GM19240 (cell line): Measurements from ENCODE around the gene MED6.
A peak's percentile ranks its signal among the peaks of the same experiment; 100 is the strongest.

Source experiments
- DNase-seq: peaks from one replicate; pipeline ENCODE4 v3.0.0; 2011; ENCODE audit warnings: low spot score; ENCODE audit not compliant: insufficient read length

Gene MED6, protein sequence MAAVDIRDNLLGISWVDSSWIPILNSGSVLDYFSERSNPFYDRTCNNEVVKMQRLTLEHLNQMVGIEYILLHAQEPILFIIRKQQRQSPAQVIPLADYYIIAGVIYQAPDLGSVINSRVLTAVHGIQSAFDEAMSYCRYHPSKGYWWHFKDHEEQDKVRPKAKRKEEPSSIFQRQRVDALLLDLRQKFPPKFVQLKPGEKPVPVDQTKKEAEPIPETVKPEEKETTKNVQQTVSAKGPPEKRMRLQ

DNA sequence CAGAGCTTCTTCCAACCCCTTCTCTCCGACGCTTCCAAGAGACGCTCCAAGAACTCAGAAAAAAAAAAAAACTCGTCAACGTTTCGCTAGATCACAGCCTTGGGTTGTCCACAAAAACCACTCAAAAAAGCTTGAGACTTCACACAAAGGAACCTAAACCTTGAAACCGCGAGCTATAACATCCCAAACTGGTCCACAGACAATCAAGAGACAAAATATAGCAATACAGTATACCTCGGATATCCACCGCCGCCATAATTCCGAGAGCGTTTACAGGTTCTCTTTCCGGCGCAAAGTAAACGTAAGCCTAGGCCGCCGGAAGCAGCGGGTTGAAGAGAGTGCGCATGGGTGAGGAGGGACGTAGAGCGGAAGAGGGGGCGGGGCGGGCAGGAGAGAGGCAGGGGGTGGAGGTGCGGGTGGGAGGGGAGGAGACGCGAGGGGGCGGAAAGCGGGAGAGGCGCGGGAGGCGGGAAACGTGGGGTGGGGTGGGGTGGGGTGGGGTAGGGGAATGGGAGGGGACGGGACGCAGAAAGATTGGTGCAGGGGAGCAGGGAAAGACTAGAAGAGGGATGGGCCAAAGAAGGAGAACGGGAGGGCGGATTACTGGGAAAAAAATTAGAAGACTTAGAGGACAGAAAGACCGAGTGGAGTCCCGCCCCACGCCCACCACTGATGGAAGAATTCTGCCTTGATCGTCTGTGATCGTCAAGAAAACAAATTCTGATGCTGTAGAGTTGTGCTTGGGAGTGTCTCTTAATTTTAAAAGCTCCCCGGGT is at the start of gene MED6:
Gene MED6 (minus strand): TSS at position 274 of the 776 bp plus-strand sequence. CDS start 18 bp downstream, at position 256.
- peak; percentile 88 for DNase-seq

DNA sequence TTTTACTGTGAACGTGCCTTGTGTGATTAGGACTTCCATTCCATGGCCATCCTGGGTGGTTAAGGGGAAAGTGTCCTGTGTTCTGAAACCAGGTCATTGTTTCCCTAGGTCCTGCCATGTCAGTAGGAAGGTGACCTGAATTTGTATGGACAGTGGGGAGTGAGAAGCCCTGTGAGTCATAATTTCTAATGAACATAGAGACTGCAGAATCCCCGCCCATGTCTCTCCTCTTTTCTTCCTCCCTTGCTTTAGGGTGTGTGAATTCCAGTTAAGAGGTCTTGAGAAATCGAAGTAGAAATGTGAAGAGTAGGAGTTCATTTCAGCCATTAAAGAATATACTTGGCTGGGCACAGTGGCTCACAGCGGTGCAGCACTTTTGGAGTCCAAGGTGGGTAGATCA is 49.3 kb upstream of the MED6 start:
- no peak for DNase-seq

DNA sequence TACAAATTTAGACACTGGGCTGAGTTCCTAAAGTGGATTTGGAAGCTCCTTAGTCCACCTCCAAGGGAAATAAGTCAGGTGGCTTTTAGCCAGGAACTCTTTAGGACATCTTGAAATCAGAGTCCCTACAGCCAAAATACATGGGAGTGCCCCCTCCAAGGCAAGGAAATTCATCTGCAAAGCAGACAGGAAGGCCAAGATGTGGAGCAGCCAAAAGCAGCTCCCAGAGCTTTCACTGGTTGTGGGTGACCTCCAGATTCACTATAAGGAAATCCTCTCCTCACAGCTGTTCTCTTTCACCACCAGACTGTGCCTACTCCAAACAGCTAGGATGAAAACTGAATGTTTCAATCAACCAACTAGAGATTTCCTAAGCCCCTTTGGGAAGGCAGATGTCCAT is 47.9 kb upstream of the MED6 start:
- DNase-seq, result no peak

DNA sequence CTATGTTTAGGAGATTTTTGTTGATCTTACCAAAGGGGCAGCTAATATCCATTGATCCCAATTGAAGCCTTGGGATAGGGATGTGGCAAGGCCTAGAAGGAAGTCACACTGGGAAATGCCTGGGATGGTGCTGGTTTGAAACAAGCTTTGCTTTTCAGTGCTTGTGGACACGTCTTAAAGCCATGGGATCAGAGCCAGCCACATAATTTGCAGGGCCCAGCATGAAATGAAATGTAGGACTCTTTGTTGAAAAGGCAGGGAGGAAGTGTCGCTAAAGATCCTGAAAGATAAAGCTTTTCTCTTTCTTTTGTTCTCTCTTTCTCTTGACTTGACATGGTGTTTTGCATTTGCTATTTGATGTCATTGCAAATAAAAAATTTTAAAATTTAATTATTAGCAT is 46.2 kb upstream of the MED6 start:
- no peak for DNase-seq

DNA sequence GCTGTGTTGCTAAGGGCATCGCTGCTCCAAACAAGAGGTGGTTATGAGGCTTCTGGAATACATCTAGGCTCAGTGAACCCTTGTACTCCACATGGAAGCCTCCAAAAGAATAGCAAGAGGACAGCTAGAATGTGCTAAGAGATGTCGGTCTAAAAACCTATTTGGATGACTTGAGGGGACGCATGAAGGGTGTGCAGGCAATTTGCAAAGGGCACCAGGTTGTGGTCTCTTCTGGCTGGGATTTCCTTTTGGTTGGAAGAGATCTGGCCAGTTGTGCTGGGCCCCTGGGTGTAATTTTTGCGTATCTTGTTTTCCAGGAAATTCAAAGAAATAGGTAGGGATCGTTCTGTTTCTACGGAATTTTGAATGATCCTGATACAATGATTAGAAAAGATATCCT is 45.4 kb upstream of the MED6 start:
- no peak for DNase-seq

GRCh38 chr14:70643967-70644366 is 43.5 kb upstream of the MED6 start:
- no peak for DNase-seq

DNA sequence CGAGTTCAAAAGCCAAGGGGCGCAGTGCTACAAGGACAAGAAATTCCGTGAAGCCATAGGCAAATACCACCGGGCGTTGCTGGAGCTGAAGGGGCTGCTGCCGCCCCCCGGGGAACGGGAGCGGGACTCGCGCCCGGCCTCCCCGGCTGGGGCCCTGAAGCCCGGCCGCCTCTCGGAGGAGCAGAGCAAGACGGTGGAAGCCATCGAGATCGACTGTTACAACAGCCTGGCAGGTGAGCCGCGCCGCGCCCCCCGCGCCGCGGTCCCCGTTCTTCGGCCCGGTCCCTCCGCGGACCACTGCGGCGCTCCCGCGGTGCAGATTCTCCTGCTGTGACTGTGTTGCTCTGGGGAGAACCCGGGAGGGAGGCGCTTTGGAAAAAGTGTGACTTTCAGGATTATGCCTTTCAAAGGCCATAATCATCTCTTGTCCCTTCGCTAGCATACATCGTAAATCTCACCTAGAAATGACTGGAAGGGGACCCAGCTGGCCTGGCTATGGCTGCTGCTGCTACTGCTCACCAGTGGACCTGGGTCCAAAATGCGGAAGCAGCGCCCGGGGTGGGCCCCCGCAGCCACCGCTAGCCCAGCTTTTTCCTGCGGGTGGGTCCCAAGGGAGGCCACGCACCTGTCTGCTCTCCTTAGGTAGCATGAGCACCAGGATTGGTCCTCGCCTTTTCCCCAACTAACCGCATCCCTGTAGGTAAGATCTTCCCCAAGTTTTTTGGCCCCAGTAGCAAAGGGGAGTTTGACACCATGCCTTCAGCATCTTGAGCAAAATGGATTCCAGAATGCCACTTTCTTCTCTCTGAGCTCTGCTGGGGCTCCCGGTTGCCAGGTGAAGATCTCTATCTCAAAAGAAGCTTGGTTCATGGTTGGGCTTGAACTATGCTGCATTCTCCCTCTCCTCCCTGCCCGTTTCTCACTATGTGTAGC is 42.1 kb upstream of the MED6 start:
- DNase-seq, result peak; percentile 36

DNA sequence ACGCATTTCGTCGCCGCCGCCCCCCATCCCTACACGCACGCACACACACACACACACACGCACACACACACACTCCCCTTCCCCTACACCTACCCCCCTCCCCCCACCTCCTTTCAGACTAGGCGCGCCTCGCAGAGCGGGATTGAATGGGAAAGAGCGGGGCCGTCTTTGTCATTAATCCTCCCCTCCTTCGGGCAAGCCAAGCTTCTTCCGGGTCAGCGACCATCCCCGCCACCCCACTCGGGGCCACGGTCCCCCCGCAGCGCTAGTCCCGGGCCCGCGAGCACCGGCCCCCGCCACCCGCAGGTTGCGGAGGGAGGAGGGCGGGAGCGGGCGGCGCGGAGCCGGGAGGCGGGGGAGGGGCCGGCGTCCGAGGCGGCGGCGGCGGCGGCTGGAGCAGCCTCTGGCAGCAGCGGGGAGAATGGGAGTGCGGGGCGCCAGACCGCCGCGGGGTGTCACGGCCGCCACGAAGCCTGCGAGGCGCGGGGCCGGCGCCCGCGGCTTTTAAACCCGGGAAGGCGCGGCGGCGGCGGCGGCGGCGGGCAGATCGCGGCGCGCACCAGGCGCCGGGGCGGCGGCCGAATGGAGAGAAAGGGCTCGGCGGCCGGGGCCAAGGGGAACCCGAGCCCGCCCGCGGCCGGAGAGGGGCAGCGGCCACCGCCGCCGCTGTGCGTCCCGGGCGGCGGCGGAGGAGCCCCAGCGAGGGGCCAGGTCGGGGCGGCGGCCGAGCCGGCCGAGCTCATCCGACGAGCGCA is 41.3 kb upstream of the MED6 start, which contains the start of gene TTC9:
Gene TTC9 (plus strand): TSS at position 369 of the 755 bp plus-strand sequence. CDS start 214 bp downstream, at position 583.
- DNase-seq, result no peak

DNA sequence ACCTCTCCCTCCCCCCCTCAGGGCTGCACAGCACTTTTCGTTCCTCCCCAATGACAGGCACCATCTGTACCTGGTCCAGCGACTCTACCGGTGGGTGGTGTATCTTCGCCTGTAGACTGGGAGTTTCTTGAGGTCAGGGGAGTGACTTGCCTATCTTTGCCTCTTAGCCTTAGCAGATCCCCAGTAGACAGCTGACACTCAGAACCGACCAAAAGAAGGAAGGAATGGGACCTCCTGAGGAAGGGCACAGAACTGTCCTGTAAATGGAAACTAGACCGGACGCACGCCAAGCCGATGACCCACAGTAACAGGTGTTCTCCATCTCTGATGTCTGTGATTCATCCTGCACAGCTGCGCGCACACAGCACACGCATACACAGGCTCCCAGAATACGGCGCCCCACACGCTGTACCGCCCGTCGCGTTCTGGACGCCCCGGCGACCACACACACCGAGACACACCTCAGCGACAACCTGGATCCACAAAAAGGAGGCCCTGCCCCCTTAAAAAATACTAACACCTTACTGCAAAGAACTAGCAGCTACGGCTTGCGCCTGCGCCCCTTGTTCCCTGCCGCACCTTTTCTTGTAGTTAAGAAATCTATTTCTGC is 40.6 kb upstream of the MED6 start:
- DNase-seq, result peak; percentile 59

GRCh38 chr14:70638416-70638815 is 38.0 kb upstream of the MED6 start:
- DNase-seq, result no peak

- DNase-seq, result no peak
These were observed 35.6 kb upstream of the MED6 start for GRCh38 chr14:70635971-70636595.

- no peak for DNase-seq
These were observed 31.5 kb upstream of the MED6 start for GRCh38 chr14:70631948-70632347.

DNA sequence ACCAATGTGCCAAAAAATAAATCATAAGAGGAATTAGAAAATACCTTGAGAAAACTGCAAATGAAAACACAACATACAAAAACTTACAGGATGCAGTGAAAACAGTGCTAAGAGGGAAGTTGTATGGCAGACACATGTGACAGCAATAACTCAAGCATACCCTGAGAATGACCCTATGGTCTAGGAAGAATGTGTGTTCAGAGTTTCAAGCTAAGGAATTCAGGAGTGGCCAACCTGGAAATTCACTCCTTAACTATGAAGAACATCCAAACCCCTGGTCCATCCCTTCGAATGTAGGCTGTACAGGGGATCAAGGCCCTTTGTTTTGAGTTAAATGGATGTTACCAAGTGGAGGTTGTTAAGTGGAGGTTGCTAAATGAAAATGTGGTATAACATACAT is 24.5 kb upstream of the MED6 start:
- no peak for DNase-seq

- DNase-seq, result peak; percentile 51
These were observed 21.8 kb upstream of the MED6 start for GRCh38 chr14:70622111-70622712.

- no peak for DNase-seq
These were observed 19.3 kb upstream of the MED6 start for GRCh38 chr14:70619708-70620107.

DNA sequence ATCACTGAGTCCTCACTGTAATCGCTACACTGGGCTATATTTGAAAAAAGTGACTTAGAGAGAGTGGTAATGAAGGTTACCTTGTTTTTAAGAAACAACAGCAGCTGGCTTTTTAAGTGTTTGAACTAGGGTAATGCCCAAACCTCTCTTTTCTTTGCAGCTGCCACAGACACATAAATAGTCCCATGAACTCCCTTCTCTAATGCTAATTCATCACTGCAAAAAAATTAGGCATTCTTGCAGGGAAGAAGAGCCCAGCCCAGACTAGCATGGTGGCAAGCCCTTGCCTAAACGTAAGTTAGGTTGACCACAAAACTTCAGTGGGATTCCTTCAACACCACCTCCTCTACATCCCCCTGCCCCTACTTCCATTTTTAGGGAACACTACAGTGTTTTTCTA is 17.9 kb upstream of the MED6 start:
- DNase-seq, result no peak

GRCh38 chr14:70616646-70617045 is 16.2 kb upstream of the MED6 start:
- DNase-seq, result no peak

GRCh38 chr14:70611216-70611615 is 10.8 kb upstream of the MED6 start:
- DNase-seq, result no peak

GRCh38 chr14:70602254-70602653 is 1.8 kb upstream of the MED6 start:
- no peak for DNase-seq

DNA sequence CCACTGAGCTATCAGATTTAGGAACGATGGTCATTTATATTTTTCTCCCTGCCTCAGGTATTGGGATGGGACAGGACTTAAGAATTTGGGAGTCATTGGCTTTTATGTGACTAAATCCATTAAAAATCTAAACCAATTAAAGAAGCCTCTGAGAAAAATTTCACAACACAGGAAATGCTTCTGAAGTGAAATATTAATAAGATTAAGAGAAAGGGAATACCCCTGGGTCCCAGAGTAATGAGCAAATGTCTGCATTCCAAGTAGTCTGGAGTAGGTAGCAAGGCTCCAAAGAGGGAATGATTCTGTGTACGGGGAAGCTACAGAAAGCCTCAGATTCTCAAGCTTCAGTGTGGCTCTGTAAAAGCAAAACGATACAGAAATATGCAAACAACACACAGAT is 707 bp upstream of the MED6 start:
- no peak for DNase-seq
